H9 (cell line): ENCODE data around the gene DGKD. TPM values are rescaled to one million over a fixed set of nuclear protein-coding genes. Genes with fewer than 3 reads are reported as not detected.
A peak's percentile ranks its signal among the peaks of the same experiment; 100 is the strongest.

Source experiments
- DNase-seq: peaks from one replicate; pipeline ENCODE4 v3.0.0-alpha.2; 2017
- H2AFZ ChIP-seq: one replicate; pipeline ENCODE4 v1.6.1; 2013; ENCODE audit warnings: mild to moderate bottlenecking, low read length, control low read depth, moderate library complexity
- H2AK5ac ChIP-seq: 2 replicates; pipeline ENCODE4 v1.6.1; 2013; ENCODE audit warnings: low read length, control low read depth, mixed read lengths; ENCODE audit not compliant: insufficient read length
- H2BK120ac ChIP-seq: one replicate; pipeline ENCODE4 v1.6.1; 2013; ENCODE audit warnings: low read depth, mild to moderate bottlenecking, low read length, control low read depth, inconsistent platforms; ENCODE audit not compliant: poor library complexity, severe bottlenecking
- H2BK12ac ChIP-seq: 2 replicates; pipeline ENCODE4 v1.6.1; 2013; ENCODE audit warnings: low read length, control low read depth, mixed read lengths, low read depth; ENCODE audit not compliant: insufficient read length
- H2BK15ac ChIP-seq: 2 replicates; pipeline ENCODE4 v1.6.1; 2013; ENCODE audit warnings: low read depth, low read length, control low read depth
- H2BK20ac ChIP-seq: one replicate; pipeline ENCODE4 v1.6.1; 2013; ENCODE audit warnings: low read depth, mild to moderate bottlenecking, low read length, control low read depth, inconsistent platforms; ENCODE audit not compliant: poor library complexity, severe bottlenecking
- H2BK5ac ChIP-seq: 2 replicates; pipeline ENCODE4 v1.6.1; 2013; ENCODE audit warnings: low read length, control low read depth, mixed read lengths; ENCODE audit not compliant: insufficient read length
- H3K14ac ChIP-seq: 2 replicates; pipeline ENCODE4 v1.6.1; 2013; ENCODE audit warnings: low read length, control low read depth; ENCODE audit not compliant: insufficient read depth
- H3K18ac ChIP-seq: 2 replicates; pipeline ENCODE4 v1.6.1; 2013; ENCODE audit warnings: low read depth, mild to moderate bottlenecking, mixed read lengths, low read length, control low read depth; ENCODE audit not compliant: insufficient read length
- H3K23ac ChIP-seq: 2 replicates; pipeline ENCODE4 v1.6.1; 2013; ENCODE audit warnings: low read length, control low read depth, mixed read lengths, low read depth; ENCODE audit not compliant: insufficient read length
- H3K23me2 ChIP-seq: 2 replicates; pipeline ENCODE4 v1.6.1; 2013; ENCODE audit warnings: low read depth, mild to moderate bottlenecking, mixed read lengths, low read length, control low read depth; ENCODE audit not compliant: insufficient read length, poor library complexity, severe bottlenecking
- H3K27ac ChIP-seq: 2 replicates; pipeline ENCODE4 v1.5.1; 2013; ENCODE audit warnings: low read length, control low read depth, mixed read lengths, low read depth; ENCODE audit not compliant: insufficient read length
- H3K27me3 ChIP-seq: 2 replicates; pipeline ENCODE4 v1.6.1; 2013; ENCODE audit warnings: low read length, control low read depth, inconsistent platforms; ENCODE audit not compliant: insufficient read depth
- H3K4ac ChIP-seq: 2 replicates; pipeline ENCODE4 v1.6.1; 2013; ENCODE audit warnings: low read depth, mild to moderate bottlenecking, control low read depth, inconsistent platforms, low read length, moderate library complexity
- H3K4me1 ChIP-seq: 2 replicates; pipeline ENCODE4 v1.6.1; 2013; ENCODE audit warnings: low read length, control low read depth, inconsistent platforms; ENCODE audit not compliant: insufficient read depth
- H3K4me2 ChIP-seq: 2 replicates; pipeline ENCODE4 v1.6.1; 2013; ENCODE audit warnings: low read length, control low read depth, mixed read lengths; ENCODE audit not compliant: insufficient read length, insufficient read depth
- H3K56ac ChIP-seq: 2 replicates; pipeline ENCODE4 v1.6.1; 2013; ENCODE audit warnings: low read depth, mild to moderate bottlenecking, mixed read lengths, low read length, control low read depth; ENCODE audit not compliant: insufficient read length
- H3K79me1 ChIP-seq: 2 replicates; pipeline ENCODE4 v1.6.1; 2013; ENCODE audit warnings: low read depth, mild to moderate bottlenecking, moderate library complexity, low read length, control low read depth, inconsistent platforms; ENCODE audit not compliant: insufficient read depth, poor library complexity, severe bottlenecking
- H3K79me2 ChIP-seq: 2 replicates; pipeline ENCODE4 v1.6.1; 2013; ENCODE audit warnings: low read length, control low read depth, inconsistent platforms; ENCODE audit not compliant: insufficient read depth
- H3K9ac ChIP-seq: 2 replicates; pipeline ENCODE4 v1.6.1; 2013; ENCODE audit warnings: low read length, control low read depth, mixed read lengths; ENCODE audit not compliant: insufficient read length; ENCODE audit errors: extremely low read depth
- H3K9me3 ChIP-seq: one replicate; pipeline ENCODE4 v1.6.1; 2013; ENCODE audit warnings: low read depth, low read length, inconsistent platforms; ENCODE audit not compliant: control insufficient read depth
- H3T11ph ChIP-seq: one replicate; pipeline ENCODE4 v1.6.1; 2013; ENCODE audit warnings: mild to moderate bottlenecking, low read length, control low read depth, inconsistent platforms
- H4K20me1 ChIP-seq: one replicate; pipeline ENCODE4 v1.6.1; 2013; ENCODE audit not compliant: control insufficient read depth, insufficient read length, insufficient read depth
- H4K5ac ChIP-seq: 2 replicates; pipeline ENCODE4 v1.6.1; 2013; ENCODE audit warnings: low read depth, mild to moderate bottlenecking, mixed read lengths, low read length, control low read depth; ENCODE audit not compliant: insufficient read length
- H4K8ac ChIP-seq: replicated peaks from 2 replicates; pipeline ENCODE4 v1.6.1; 2013; ENCODE audit warnings: low read length, control low read depth, mixed read lengths, low read depth; ENCODE audit not compliant: insufficient read length
- H4K91ac ChIP-seq: 2 replicates; pipeline ENCODE4 v1.6.1; 2013; ENCODE audit warnings: low read depth, mild to moderate bottlenecking, moderate library complexity, mixed read lengths, low read length, control low read depth; ENCODE audit not compliant: insufficient read length
- H3K27ac Mint-ChIP-seq, 3 experiments: 2 replicates in 2 of 3; 3 replicates in 1 of 3; pipeline ENCODE4 v1.8.0; 2020 to 2021; ENCODE audit warnings: mixed read lengths in 3 of 3, mild to moderate bottlenecking in 1 of 3, moderate library complexity in 1 of 3
- H3K27me3 Mint-ChIP-seq: 2 replicates; pipeline ENCODE4 v1.8.0; 2021; ENCODE audit warnings: low read depth, mild to moderate bottlenecking, moderate library complexity, mixed read lengths
- H3K36me3 Mint-ChIP-seq, 3 experiments: 2 replicates in 2 of 3; 3 replicates in 1 of 3; pipeline ENCODE4 v1.8.0; 2020 to 2021; ENCODE audit warnings: low read depth in 3 of 3, mixed read lengths in 3 of 3; ENCODE audit not compliant: insufficient read depth in 1 of 3
- H3K4me1 Mint-ChIP-seq, 2 experiments: 2 replicates each; pipeline ENCODE4 v1.8.0; 2020; ENCODE audit warnings: mixed read lengths in 2 of 2
- H3K4me3 Mint-ChIP-seq, 2 experiments: 2 replicates in 1 of 2; 3 replicates in 1 of 2; pipeline ENCODE4 v1.8.0; 2020 to 2021; ENCODE audit warnings: mild to moderate bottlenecking in 2 of 2, mixed read lengths in 2 of 2, moderate library complexity in 1 of 2
- H3K9me3 Mint-ChIP-seq, 2 experiments: 2 replicates in 1 of 2; 3 replicates in 1 of 2; pipeline ENCODE4 v1.8.0; 2020; ENCODE audit warnings: mild to moderate bottlenecking in 2 of 2, mixed read lengths in 2 of 2, moderate library complexity in 1 of 2
- CTCF ChIP-seq: fragments of 200-600 bp; sonication (generic); conservative IDR thresholded peaks from 3 replicates; pipeline ENCODE4 v1.8.0; 2021; ENCODE audit warnings: antibody characterized with exemption, mild to moderate bottlenecking
- WGBS: extraction: QIAGEN DNeasy Blood & Tissue Kit; methylation state at CpG from one replicate; pipeline ENCODE4 v1.1.7; 2013; ENCODE audit warnings: missing lambda C conversion rate, low lambda C conversion rate, mixed read lengths; ENCODE audit not compliant: insufficient read length; ENCODE audit errors: extremely low coverage; 5-methylcytosine and 5-hydroxymethylcytosine counted together
- total RNA-seq: library from RNA; stranded (reverse); gene quantifications from 2 replicates; pipeline ENCODE4 v1.2.1, GENCODE V29; 2021

DGKD gene
- total RNA-seq, 1 experiment from 2014 or later = 20.7 TPM

GRCh38 chr2:233457356-233457755 is 103.1 kb downstream of the DGKD start:
- H3K4me2 ChIP-seq = no peak overlapping the region
- no peaks in the 10 kb centered on the region for H3K27me3 ChIP-seq
- no peak overlapping the region for H3K18ac ChIP-seq
- no peak overlapping the region for H3K14ac ChIP-seq
- H3K56ac ChIP-seq = no peak overlapping the region
- H2BK20ac ChIP-seq = no peak overlapping the region
- H4K5ac ChIP-seq = no peak overlapping the region
- no peaks in the 10 kb centered on the region for H3K79me2 ChIP-seq
- H3K4ac ChIP-seq = no peak overlapping the region
- H3K9me3 ChIP-seq = no peaks in the 10 kb centered on the region
- H3K4me1 ChIP-seq = no peaks in the 10 kb centered on the region
- peak overlapping the region; percentile 24 to 91 (median 41); a peak in 5 of 7 replicates for H3K27ac Mint-ChIP-seq
- H2AFZ ChIP-seq = no peak overlapping the region
- peaks cover 0 to 2% of the 10 kb centered on the region in 2 experiments; a peak in 1 of 4 replicates for H3K4me1 Mint-ChIP-seq
- H2BK12ac ChIP-seq = no peak overlapping the region
- H4K91ac ChIP-seq = no peak overlapping the region
- H3K9me3 Mint-ChIP-seq = no peaks in the 10 kb centered on the region
- H3K23ac ChIP-seq = no peak overlapping the region
- H3K27me3 Mint-ChIP-seq = no peaks in the 10 kb centered on the region
- H2BK120ac ChIP-seq = no peak overlapping the region
- no peaks in the 10 kb centered on the region for H3K79me1 ChIP-seq
- H3T11ph ChIP-seq = no peak overlapping the region
- no peak overlapping the region for H4K8ac ChIP-seq
- H3K36me3 Mint-ChIP-seq = peaks cover 9 to 56% (median 41%) of the 10 kb centered on the region in 3 experiments; a peak in 6 of 7 replicates
- H2BK5ac ChIP-seq = no peak overlapping the region
- TF ChIP-seq CTCF = no peak
- WGBS = no CpG with 5 or more reads among the region's 5 CpGs
- no peaks in the 10 kb centered on the region for H3K23me2 ChIP-seq
- H2AK5ac ChIP-seq = no peak overlapping the region
- no peak for DNase-seq
- no peak overlapping the region for H3K9ac ChIP-seq
- H3K4me3 Mint-ChIP-seq = no peak overlapping the region
- H4K20me1 ChIP-seq = no peaks in the 10 kb centered on the region
- no peak overlapping the region for H2BK15ac ChIP-seq
- no peak overlapping the region for H3K27ac ChIP-seq
